Fibroblast of skin of left quadriceps (primary cell): ENCODE measurements around the gene ZFPL1.
"Not testable (repeated sequence)": the region's sequence is repeated elsewhere in the genome, so short reads cannot be mapped to it uniquely, and the experiment has no call there.

Source experiments
- DNase-seq, 2 experiments: peaks; one replicate each; pipeline ENCODE4 v3.0.0-alpha.2; 2013; ENCODE audit warnings: low read depth in 2 of 2

The ZFPL1 gene

DNA sequence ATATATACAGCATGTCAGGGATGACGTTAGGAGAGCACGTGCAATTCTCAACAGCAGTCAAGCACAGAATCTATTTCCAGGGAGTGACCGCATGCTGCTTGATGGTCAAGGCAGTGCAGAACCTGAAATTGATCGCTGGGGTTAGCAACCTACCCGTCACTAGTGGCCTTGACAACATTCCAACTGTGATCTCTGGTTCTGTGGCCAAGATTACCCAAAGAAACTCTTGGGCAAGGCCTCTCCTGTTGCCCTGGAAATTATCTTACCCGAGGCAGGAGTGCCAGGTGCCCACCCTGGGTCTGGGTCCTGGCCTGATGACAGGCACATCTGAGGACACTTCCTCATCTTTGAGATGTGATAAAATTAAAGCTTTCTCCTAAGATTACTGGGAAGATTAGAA lies 29.8 kb downstream of the ZFPL1 start:
- DNase-seq, result no peak

DNA sequence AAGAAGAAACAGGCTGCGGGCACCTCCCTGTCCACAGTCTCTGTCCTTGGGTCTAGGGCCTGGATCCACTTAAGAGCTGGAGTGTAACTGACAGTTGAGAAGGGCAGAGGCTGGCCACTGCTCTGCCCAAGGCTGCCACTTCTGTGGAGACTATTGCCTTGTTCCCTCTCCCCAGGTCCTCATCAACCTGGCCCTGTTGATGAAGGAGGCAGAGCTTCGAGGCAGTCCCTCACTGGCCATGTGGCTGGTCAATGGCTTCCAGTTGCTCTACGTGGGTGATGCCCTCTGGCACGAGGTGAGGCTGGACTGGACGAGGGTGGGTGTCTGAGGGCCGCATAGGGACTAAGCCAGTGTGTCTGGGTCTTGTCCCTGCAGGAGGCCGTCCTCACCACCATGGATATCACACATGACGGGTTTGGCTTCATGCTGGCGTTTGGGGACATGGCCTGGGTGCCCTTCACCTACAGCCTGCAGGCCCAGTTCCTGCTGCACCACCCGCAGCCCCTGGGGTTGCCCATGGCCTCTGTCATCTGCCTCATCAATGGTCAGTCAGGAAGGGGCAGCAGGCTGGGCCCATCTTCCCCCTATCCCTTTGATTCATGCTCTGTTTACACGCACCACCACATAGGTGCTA lies 30.6 kb downstream of the ZFPL1 start:
- DNase-seq, result no peak

DNA sequence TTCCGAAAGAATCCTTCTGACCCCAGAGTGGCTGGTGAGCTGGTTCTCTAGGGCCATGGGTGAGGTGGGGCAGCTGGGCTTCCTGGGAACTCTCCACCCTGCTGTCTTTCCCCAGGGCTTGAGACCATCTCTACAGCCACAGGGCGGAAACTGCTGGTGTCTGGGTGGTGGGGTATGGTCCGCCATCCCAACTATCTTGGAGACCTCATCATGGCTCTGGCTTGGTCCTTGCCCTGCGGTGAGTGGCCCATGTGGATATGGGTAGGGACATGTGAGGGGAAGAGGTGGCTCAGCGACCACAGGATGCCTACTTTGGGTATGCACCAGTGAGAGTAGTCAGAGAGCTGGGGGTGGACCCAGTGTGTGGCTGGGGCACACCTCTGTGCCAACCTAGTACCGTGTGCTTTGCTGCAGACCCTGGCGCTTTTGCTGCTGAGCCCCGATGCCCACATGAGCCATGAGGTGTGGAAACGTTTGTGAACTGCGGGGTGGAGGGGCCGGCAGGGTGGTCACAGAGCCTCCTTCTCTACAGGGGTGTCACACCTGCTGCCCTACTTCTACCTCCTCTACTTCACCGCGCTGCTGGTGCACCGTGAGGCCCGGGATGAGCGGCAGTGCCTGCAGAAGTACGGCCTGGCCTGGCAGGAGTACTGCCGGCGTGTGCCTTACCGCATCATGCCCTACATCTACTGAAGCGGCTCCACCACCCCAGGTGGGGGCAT lies 31.5 kb downstream of the ZFPL1 start:
- no peak for DNase-seq

DNA sequence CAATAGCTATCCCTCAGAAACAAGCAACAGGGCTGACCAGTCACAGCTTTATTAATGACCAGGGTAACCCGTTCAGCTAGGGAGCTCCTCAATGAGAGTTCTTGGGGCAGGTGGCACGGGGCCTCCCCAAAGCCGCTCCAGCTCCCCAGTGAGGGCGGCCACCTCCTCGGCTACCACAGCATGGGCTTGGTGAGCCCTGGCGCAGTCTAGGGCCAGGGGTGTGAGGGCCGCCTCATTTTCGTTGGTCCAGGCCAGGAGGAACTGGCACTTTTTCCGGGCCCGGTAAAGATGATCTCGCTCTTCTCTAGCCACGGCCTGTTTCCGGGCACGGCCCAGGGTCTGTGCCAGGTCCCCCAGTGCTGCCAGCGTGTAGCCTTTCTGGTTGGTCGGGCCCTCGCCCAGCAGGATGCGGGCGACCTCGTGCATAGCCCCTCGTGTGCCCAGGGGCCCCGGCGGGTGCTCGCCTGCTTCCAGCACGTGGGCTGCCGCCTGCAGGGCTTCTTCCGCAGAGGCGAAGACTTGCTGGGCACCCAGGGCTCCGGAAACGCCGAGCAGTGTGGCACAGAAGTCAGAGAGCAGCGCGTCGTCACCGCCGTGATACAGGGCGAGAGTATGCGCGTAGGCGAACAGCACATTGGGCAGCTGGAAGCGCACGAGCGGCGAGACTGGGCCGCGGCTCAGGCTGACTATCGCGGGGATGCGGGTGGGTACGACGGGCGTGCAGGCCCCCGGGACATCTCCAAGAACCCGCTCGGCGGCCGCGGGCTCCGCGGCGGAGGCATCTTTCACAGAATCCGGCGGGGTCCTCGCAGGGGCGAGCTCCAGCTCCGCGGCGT lies 32.6 kb downstream of the ZFPL1 start:
- DNase-seq, result no peak

DNA sequence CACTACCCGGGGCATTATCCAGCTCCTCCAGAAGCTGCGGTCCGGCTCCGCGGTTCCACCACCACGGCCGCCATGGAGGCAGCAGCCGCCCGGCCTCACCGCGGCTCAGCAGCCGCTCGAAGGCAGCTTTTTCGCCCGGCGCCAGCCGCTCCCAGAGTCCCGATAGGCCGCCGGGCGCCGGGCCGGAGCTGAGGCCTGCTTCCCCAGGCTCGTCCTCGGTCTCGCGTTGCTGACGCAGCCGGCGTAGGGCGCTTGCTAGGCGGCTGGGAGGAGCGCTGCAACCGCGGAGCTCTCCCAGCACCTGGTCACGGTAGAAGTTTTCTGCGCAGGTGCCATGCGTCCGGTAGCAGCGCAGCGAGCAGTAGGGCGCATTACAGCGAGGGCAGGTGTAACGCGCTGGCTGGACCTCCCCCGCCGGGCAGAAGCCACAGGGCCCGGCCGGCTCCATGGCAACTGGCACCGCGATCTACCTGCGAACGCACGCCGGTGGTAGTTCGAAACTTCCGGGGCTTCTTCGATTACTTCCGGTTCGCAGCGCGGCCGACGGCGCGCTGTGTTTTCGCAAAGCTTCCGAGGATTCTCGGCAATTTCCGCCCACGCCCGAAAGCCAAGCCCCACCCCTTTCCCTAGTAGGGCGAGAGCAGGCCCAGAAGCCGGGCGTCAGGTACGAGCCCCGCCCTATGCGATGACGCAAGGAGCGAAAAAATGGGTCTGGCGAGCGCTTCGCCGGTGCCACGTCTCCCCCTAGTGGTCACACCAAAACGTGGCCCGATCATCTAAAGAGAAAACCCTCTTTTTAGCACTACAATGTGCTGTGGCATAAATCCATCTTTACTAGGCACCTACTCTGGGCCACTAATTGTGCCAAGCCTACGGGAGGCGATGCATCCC lies 33.4 kb downstream of the ZFPL1 start, which contains the start of gene ZNHIT2:
ZNHIT2 (minus strand) TSS at position 496 of the 891 bp plus-strand sequence; CDS start at position 448, 48 bp downstream.
- DNase-seq, result peak; percentile 97

DNA sequence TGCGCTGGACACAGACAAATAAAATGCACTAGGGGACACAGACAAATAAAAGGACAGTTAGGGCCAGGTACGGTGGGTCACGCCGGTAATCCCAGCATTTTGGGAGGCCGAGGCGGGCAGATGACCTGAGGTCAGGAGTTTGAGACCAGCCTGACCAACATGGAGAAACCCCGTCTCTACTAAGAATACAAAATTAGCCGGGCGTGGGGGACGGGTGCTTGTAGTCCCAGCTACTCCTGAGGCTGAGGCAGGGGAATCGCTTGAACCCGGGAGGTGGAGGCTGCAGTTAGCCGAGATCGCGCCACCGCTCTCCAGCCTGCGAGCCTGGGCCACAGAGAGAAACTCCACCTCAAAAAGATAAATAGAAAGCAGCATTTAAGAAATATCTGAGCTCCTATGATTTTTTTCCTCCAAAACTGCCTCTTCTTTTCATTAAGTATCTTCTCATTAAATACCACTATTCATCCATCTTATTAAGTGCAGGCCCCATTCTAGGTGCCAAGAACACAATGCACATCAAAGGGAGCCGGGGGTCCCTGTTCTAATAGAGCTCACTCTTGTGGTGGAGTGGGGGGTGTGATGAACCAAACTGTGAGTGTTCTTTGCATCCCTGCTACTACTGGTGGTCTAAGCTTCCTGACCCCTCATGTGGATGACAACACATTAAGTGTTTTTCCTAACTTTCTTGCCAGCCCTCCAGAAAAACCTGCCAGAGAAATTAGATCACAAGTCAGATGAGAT lies 34.2 kb downstream of the ZFPL1 start:
- DNase-seq, result no peak

DNA sequence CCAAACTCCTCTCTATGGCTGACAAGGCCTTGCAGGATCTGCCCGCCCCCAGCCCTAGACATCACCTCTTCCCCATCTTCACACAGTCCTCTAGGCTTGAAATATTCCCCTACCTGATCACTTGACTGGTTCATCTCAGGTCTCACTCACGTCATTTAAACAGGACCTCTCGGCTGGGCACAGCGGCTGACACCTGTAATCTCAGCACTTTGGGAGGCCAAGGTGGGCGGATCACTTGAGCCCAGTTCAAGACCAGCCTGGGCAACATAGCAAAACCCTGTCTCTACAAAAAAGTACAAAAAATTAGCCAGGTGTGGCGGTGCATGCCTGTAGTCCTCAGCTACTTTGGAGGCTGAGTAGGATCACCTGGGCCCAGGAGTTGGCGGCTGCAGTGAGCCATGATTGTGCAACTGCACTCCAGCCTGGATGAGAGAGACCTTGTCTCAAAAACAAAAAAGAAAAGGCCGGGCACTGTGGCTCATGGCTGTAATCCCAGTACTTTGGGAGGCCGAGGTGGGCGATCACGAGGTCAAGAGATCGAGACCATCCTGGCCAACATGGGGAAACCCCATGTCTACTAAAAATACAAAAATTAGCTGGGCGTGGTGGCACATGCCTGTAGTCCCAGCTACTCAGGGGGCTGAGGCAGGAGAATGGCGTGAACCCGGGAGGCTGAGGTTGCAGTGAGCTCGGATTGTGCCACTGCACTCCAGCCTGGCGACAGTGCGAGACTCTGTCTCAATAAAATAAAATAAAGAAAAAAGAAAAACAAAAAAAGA lies 35.1 kb downstream of the ZFPL1 start:
- not testable (repeated sequence) for DNase-seq

DNA sequence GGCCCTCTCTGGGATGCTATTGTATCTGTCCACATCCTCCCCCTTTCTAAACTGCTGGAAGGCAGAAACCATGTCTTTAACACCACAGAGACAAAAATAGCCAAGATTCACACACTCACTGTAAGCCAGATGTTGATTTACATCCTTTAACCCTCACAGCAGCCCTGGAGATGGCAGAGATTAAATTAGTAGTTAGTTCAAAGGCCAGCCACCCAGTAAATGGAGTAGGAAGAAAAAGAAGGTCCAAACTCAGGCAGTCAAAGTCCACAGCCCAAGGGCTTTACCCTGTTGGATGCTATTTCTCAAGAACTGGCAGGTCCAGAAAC lies 35.6 kb downstream of the ZFPL1 start:
- no peak for DNase-seq

DNA sequence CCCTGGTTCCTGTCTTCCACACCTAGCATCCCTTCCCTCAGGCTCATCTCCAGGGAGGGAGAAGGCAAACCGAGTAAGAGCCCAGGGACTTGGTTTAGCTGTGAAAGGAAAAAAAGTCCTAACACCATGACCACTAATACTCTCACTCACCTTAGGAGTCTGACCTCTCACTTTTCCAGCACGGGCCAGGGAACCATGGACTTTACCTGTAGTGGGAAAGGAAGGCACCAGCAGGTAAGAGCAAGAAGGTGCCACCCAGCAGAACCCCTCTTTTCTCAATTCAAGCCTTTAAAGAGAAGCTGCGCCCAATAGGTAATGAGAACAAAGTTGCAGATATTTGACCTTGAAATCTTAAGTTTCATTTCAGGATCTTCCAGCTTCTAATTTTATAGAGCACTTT lies 36.8 kb downstream of the ZFPL1 start:
- no peak for DNase-seq

DNA sequence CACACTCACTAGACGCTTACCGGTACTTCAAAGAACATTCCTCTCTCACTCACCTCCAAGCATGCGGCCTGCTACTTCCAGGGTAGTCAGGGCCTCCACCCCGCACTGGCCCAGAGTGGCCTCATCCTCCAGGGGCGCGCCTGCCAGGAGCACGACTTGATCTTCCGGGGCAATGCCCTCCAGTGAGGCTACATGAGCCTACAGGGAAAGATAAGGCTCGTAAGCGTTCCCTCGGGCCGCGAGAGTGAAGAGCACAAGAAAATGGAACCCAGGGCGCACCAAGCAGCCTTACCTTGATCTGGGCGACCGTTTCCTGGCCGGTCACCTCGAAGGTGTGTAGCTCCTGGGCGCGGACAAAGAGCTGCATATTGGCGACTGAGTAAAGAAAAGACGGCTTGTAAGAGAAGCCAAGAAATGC lies 37.4 kb downstream of the ZFPL1 start:
- DNase-seq, result no peak

DNA sequence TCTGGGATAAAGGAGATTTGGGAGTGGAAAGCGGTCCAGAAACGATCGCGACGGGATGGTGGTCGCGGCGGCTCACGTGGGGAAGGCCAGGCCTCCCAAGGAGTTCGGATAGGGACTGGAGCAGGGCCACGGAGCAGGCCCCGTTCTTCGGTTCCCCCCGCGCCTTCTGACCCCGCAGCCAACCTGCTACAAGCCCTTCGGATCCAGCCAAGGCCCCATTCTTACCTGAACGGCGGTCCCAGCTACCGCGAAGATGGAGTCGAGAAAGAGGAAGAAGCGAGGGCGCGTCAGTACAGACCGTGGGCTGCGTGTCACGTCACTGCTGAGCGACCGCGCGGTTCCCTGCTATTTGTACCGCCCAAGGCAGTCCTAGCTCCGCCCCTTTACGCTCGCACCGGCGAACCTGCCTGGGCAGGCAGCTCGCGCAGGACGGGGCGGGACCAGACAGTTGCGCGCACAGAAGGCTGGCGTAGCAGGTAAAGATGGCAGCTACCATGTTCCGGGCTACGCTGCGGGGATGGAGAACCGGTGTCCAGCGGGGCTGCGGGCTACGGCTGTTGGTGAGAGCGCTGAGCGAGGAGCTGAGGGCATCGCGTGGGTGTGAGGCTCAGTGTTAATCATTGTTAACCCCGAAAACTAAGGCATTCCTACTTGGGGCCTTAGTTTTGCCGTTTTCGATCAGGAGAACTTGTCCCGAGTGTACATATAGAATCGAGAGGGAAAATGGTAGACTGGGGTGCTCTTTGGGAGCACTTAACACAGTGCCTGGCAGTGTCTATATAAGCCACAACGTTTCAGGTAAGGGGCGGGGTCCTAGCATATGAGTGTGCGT lies 38.1 kb downstream of the ZFPL1 start, which contains the start of the genes FAU and MRPL49:
FAU (minus strand) TSS at position 270 of the 832 bp plus-strand sequence. CDS start 321 bp downstream, outside the sequence.
MRPL49 (plus strand) TSS at position 457 of the 832 bp plus-strand sequence; CDS start at position 483, 26 bp downstream.
- DNase-seq, result peak; percentile 85

DNA sequence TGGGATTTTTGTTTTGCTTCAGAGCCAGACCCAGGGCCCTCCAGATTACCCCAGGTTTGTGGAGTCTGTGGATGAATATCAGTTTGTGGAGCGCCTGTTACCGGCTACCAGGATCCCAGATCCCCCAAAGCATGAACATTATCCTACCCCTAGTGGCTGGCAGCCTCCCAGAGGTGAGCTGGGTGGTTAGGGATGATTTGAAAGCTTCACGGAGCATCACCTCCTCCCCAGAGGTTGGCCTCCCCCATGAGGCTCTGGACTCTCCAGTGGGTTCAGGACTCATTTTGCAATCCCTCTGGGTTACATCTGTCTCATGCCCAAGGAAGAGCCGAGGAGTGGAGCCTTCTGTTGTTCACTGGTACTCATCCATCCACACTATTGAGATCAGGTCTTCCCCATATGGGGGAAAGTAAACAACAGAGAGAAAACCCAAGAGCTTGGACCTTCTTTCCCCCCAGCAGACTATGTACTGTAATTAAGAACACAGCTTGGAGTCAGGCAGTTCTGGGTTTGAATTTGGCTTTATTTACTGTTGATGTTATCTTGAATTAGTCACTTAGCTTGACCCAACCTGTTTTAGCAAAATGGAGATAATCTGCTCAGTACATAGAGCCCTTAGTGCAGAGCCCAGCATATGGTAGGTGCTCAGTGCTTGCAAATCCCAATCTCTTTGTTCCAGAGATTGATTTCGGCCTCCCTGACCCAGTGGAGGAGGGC lies 40.6 kb downstream of the ZFPL1 start:
- no peak for DNase-seq

DNA sequence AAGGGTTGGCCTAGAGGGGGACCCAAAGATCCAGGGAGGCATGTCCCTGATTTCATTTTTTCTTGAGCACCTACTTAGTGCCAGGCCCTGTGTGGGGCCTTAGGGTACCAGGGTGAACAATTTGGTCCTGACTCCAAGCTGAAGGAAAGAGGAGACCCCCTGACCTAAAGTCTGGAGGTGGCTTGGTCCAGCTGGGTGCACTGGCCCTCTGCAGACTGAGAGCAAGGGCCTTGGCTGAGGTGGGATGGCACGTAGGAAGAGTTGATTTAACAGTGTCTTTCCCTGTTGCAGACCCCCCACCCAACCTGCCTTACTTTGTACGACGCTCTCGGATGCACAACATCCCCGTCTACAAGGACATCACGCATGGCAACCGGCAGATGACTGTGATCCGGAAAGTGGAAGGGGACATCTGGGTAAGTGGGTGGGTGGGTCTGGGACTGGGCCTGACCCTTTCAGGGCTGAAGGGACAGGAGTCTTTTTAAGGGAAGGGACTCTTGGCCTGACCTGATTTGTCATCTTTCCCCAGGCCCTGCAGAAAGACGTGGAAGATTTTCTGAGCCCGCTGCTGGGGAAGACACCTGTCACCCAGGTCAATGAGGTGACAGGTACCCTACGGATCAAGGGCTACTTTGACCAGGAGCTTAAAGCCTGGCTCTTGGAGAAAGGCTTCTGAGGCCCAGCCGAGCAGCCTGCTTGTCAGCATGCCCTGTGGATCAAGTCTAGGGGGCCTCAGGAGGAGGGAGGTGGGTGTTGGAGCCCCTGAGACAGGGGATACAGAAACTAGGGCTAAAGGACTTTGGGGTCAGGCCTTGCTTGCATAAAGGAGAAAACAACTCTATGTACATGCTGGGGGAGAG lies 41.4 kb downstream of the ZFPL1 start:
- no peak for DNase-seq

DNA sequence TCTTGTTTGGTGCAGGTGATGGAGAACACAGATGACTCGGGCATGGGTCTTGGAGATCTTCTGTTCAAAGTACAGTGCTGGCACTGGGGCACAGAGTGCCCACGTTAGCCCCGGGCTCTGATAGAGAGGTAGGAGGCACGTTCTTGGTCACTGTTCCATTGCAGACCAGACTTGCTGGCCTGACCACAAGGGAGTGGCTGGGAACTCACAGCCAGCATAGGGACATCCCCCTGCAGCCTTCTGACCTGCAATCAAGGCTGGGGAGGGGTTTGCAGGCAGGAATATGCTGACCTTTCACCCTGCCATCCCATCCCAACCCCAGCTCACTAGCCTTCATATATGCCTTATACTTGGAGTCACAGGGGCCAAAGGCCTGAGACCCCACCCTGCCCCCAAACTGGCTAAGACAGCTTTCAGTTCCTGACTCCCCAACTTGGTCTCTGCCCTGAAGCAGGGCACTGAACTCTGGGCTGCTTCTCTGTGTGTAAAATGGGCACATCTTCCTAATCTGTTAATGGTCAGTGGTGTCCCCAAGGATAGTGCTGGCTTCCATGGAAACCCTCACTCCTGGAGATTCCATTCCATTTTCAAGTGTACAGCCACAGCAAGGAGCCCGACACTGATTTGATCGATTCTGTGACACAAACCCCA lies 42.7 kb downstream of the ZFPL1 start:
- DNase-seq, result no peak

DNA sequence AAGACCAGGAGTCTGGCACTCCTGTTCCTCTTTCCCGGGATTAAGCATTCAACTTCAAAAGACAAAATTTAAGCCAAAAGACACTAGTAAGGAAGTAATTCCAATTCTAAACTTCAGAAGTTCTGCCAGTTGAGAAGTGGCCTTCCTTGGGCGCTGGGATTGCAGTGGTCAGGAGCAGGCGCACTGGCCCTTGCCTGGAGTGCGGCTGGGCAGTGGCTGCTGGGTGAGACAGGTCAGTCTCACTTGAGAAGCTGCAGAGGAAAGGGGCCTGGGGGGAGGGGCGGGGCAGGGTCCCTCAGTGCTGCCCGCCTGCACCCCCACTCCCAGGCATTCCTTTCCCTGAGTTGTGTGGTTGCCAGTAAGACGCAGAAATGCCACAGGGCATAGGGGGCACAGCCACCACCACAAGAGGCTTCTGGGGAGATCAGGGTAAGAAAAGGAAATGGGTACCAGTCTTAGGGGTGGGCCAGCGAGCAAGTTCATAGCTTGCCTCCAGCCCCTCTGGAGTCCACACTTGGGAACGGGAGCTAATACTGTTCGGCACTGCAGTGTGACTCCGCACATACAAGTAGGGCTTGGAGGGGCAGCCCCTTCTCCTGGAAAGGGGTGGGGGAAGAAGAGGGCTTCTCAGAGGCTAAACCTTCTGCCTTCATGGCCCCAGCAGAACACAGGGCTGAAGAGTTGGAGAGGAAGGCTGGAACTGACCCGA lies 43.6 kb downstream of the ZFPL1 start:
- DNase-seq, result no peak
